Endothelial cell of umbilical vein (primary cell): ENCODE results near the gene IQGAP2. TPM values are rescaled to one million over a fixed set of nuclear protein-coding genes. Genes with fewer than 3 reads are reported as not detected.

ENCODE experiments used
- BruUV-seq: library from RNA; stranded (reverse); fragments of 400-500 nt; replicated peaks from 2 replicates; lab custom pipeline; 2021; lab: Mats Ljungman, UMichigan
- CTCF ChIA-PET: fragments of 300-600, 350-600 bp; sonication (Branson Sonifier 250); formaldehyde crosslinking; loops from one replicate; lab custom pipeline; 2021; ENCODE audit warnings: antibody characterized with exemption, inconsistent platforms; lab: Charles Lee
- POLR2A ChIA-PET: fragments of 300-600, 350-600 bp; sonication (Branson Sonifier 250); formaldehyde crosslinking; loops from one replicate; lab custom pipeline; 2021; ENCODE audit warnings: antibody characterized with exemption, inconsistent platforms; lab: Charles Lee
- DNase-seq: peaks from one replicate; pipeline ENCODE4 v3.0.0-alpha.2; 2011; ENCODE audit warnings: low read depth, low spot score
- FAIRE-seq: peaks from 2 replicates; lab custom pipeline; 2011; peaks lifted over from hg19 to GRCh38; lab: Jason Lieb, UNC
- H2AFZ ChIP-seq: 2 replicates; pipeline ENCODE4 v1.6.0; 2012; ENCODE audit warnings: low read depth, low read length, control low read depth, inconsistent platforms
- H3K27ac ChIP-seq: 2 replicates; pipeline ENCODE4 v1.5.1; 2011; ENCODE audit warnings: low read depth, mild to moderate bottlenecking, control low read depth, low read length, moderate library complexity; ENCODE audit not compliant: insufficient read depth
- H3K27me3 ChIP-seq, 2 experiments: 2 replicates each; pipeline versions ENCODE4 v1.6.0 to v1.6.1; 2011; ENCODE audit warnings: low read length in 2 of 2, mixed read lengths in 1 of 2; ENCODE audit not compliant: control insufficient read depth in 2 of 2, insufficient read depth in 2 of 2
- H3K36me3 ChIP-seq, 2 experiments: 2 replicates in 1 of 2; 3 replicates in 1 of 2; pipeline ENCODE4 v1.5.1; 2011; ENCODE audit warnings: low read length in 2 of 2, mild to moderate bottlenecking in 1 of 2, moderate library complexity in 1 of 2; ENCODE audit not compliant: control insufficient read depth in 2 of 2, insufficient read depth in 2 of 2; ENCODE audit errors: extremely low read depth in 1 of 2
- H3K4me1 ChIP-seq: 3 replicates; pipeline ENCODE4 v1.5.1; 2011; ENCODE audit warnings: mild to moderate bottlenecking, low read length; ENCODE audit not compliant: control insufficient read depth, insufficient read depth; ENCODE audit errors: extremely low read depth
- H3K4me2 ChIP-seq: 2 replicates; pipeline ENCODE4 v1.6.1; 2011; ENCODE audit warnings: low read length, control low read depth, mixed read lengths; ENCODE audit not compliant: insufficient read depth
- H3K4me3 ChIP-seq, 3 experiments: fragments of 200-600 bp in 1 of 3; sonication (generic), shearing (Covaris generic) in 1 of 3; replicated peaks in 1 of 3; 2 replicates each; pipeline ENCODE4 v1.5.1; 2011 to 2016; ENCODE audit warnings: control low read depth in 3 of 3, low read length in 3 of 3, mild to moderate bottlenecking in 2 of 3, inconsistent platforms in 1 of 3, low read depth in 1 of 3, moderate library complexity in 1 of 3; ENCODE audit not compliant: insufficient read depth in 1 of 3
- H3K79me2 ChIP-seq: 2 replicates; pipeline ENCODE4 v1.6.0; 2012; ENCODE audit warnings: low read length, inconsistent platforms; ENCODE audit not compliant: control insufficient read depth, insufficient read depth
- H3K9ac ChIP-seq: replicated peaks from 2 replicates; pipeline ENCODE3; 2011; ENCODE audit warnings: low read length, control low read depth; ENCODE audit not compliant: insufficient read depth; ENCODE audit errors: extremely low read depth
- H3K9me1 ChIP-seq: replicated peaks from 3 replicates; pipeline ENCODE4 v1.6.0; 2011; ENCODE audit warnings: mild to moderate bottlenecking, low read length; ENCODE audit not compliant: control insufficient read depth, insufficient read depth; ENCODE audit errors: extremely low read depth
- H3K9me3 ChIP-seq: replicated peaks from 2 replicates; pipeline ENCODE4 v1.5.1; 2012; ENCODE audit warnings: low read length, inconsistent platforms; ENCODE audit not compliant: control insufficient read depth, insufficient read depth
- H4K20me1 ChIP-seq: replicated peaks from 2 replicates; pipeline ENCODE3; 2011; ENCODE audit warnings: mild to moderate bottlenecking, low read length; ENCODE audit not compliant: control insufficient read depth, insufficient read depth; ENCODE audit errors: extremely low read depth
- CTCF ChIP-seq, 2 donors: IDR thresholded peaks; 1 replicate in 1 of 2; 2 replicates in 1 of 2; pipeline ENCODE4 v1.5.1; 2011; ENCODE audit warnings: low read length in 2 of 2, mild to moderate bottlenecking in 2 of 2, moderate library complexity in 2 of 2, control low read depth in 1 of 2, inconsistent platforms in 1 of 2, low read depth in 1 of 2; ENCODE audit not compliant: insufficient read depth in 1 of 2; ENCODE audit errors: extremely low read depth in 1 of 2
- EZH2 ChIP-seq: IDR thresholded peaks from 2 replicates; pipeline ENCODE4 v1.6.1; 2012; ENCODE audit warnings: borderline replicate concordance, low read depth, mild to moderate bottlenecking, moderate library complexity, low read length, inconsistent platforms; ENCODE audit not compliant: severe bottlenecking
- FOS ChIP-seq: IDR thresholded peaks from 2 replicates; pipeline ENCODE4 v1.6.1; 2011; ENCODE audit warnings: mild to moderate bottlenecking, low read length, moderate library complexity, borderline replicate concordance; ENCODE audit not compliant: insufficient read depth
- GATA2 ChIP-seq: IDR thresholded peaks from 2 replicates; pipeline ENCODE4 v1.7.0; 2011; ENCODE audit warnings: low read depth, mild to moderate bottlenecking, moderate library complexity, mixed read lengths, low read length; ENCODE audit not compliant: insufficient read length, insufficient read depth
- JUN ChIP-seq: IDR thresholded peaks from 2 replicates; pipeline ENCODE4 v1.6.1; 2011; ENCODE audit warnings: borderline replicate concordance, low read depth; ENCODE audit not compliant: insufficient read length, insufficient read depth
- MYC ChIP-seq: IDR thresholded peaks from one replicate; pipeline ENCODE4 v1.6.1; 2011; ENCODE audit warnings: mild to moderate bottlenecking, low read depth, low read length
- POLR2A ChIP-seq: IDR thresholded peaks from 2 replicates; pipeline ENCODE4 v1.6.1; 2012; ENCODE audit warnings: low read depth, mild to moderate bottlenecking, control low read depth, low read length
- POLR2AphosphoS5 ChIP-seq: IDR thresholded peaks from 2 replicates; pipeline ENCODE4 v1.6.1; 2012; ENCODE audit warnings: low read depth, mild to moderate bottlenecking, control low read depth, low read length, moderate library complexity; ENCODE audit not compliant: insufficient read depth
- dilution Hi-C: fragments of 300-500 bp; cut with MboI; formaldehyde crosslinking; loops from one replicate; pipeline ENCODE4 v1.15.0; 2019; ENCODE audit warnings: low sequenced_read_pairs; ENCODE audit not compliant: extremely low pct_ligation_motif_present
- intact Hi-C: fragments of 100-400 bp; cut with micrococcal nuclease; formaldehyde crosslinking; loops from one replicate; pipeline ENCODE4 v1.10.0; 2022
- polyA plus RNA-seq, 4 experiments: library from polyadenylated mRNA; depleted of rRNA in 3 of 4; stranded (reverse) in 3 of 4; unstranded in 1 of 4; fragments of >200 nt; gene quantifications; 2 replicates each; pipeline versions ENCODE4 v1.2.1 to v1.2.3, GENCODE V29; 2011 to 2012; ENCODE audit warnings: missing spikeins in 1 of 4
- total RNA-seq: library from RNA; stranded (reverse); gene quantifications from 2 replicates; pipeline ENCODE4 v1.2.3, GENCODE V29; 2021

The IQGAP2 gene
- total and polyA plus RNA-seq, 2 donors (not counting 3 experiments of a cell fraction or from before 2014, with no cell fraction given) = 4.5 to 4.7 TPM

- POLR2A ChIA-PET = no interaction called here
- Histone ChIP-seq H3K4me2 (no peak overlapping the region), H3K79me2 (no peaks in the 10 kb centered on the region), H2AFZ (no peak overlapping the region), H3K36me3 (no peaks in the 10 kb centered on the region), H3K27me3 (no peaks in the 10 kb centered on the region), H3K4me1 (peaks cover 2% of the 10 kb centered on the region), H3K27ac (no peak overlapping the region), H3K9me1 (no peaks in the 10 kb centered on the region), H4K20me1 (no peaks in the 10 kb centered on the region), H3K4me3 (no peak overlapping the region), H3K9ac (no peak overlapping the region), H3K9me3 (no peaks in the 10 kb centered on the region)
- no peak for TF ChIP-seq CTCF (IDR thresholded peaks at IDR 0.05; ENCODE audit: extremely low read depth in 1 of 2, insufficient read depth in 1 of 2, low read depth in 1 of 2, low read length in 2 of 2)
- no peak for TF ChIP-seq FOS
- TF ChIP-seq GATA2 = no peak
- no peak for TF ChIP-seq JUN
- TF ChIP-seq MYC = no peak
- TF ChIP-seq POLR2A = no peak
- TF ChIP-seq POLR2AphosphoS5 = no peak
- no peak for TF ChIP-seq EZH2
- dilution Hi-C loops = loop anchor here (25.0 kb wide), 1 partner anchor 138 kb away; the partner anchor contains the start of gene F2RL1
- CTCF ChIA-PET = interaction anchor here (0.8 to 1.3 kb wide), 4 partner anchors 9 to 73 kb away, joined by 3 to 4 read pairs (median 3); no protein-coding TSS in a partner anchor
- no TSS peak for BruUV-seq
- FAIRE-seq (no peak), DNase-seq (no peak)
- intact Hi-C loops = no loop called here
Measured at GRCh38 chr5:76674330-76675066, 271.4 kb downstream of the IQGAP2 start.
